ENCODE results near the gene WDFY4. TPM values are rescaled to one million over a fixed set of nuclear protein-coding genes. Genes with fewer than 3 reads are reported as not detected.
"Not testable (repeated sequence)": the region's sequence is repeated elsewhere in the genome, so short reads cannot be mapped to it uniquely, and the experiment has no call there.

WDFY4 gene
- total and polyA plus RNA-seq, 2 of the 4 experiments (the other 2 are of a cell fraction): not detected

DNA sequence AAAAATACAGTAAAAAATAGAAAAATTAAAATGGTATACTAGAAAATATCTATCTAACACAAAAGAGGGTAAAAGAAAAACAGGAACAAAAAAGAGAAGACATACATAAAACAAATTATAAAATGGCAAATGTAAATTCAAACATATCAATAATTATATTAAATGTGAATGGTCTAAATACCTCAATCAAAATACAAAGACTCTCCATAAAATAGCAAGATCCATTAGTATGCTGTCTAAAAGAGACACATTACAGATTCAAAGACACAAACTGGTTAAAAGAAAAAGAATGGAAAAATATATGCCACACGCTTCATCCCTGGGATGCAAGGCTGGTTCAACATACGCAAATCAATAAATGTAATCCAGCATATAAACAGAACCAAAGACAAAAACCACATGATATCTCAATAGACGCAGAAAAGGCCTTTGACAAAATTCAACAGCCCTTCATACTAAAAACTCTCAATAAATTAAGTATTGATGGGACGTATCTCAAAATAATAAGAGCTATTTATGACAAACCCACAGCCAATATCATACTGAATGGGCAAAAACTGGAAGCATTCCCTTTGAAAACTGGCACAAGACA is 43.5 kb upstream of the WDFY4 start:
- H3K27me3 ChIP-seq (ENCODE audit: control insufficient read depth, insufficient read depth, low read length); H3K9ac ChIP-seq (ENCODE audit: low read depth, low read length); H3K23ac ChIP-seq (ENCODE audit: low read depth, low read length); dilution Hi-C loops (cut with HindIII; ENCODE audit: low sequenced_read_pairs, unreplicated experiment); ATAC-seq (ENCODE audit: low read depth); H3K27ac ChIP-seq (ENCODE audit: insufficient read depth, low read length); H2AK5ac ChIP-seq (ENCODE audit: low read depth, low read length); H2AFZ ChIP-seq (replicated peaks; ENCODE audit: low read length, poor library complexity); H2BK5ac ChIP-seq (ENCODE audit: low read depth, low read length, poor library complexity, severe bottlenecking); H2BK20ac ChIP-seq (ENCODE audit: low read depth, low read length); H3K14ac ChIP-seq (replicated peaks; ENCODE audit: low read depth, low read length); H2BK15ac ChIP-seq (ENCODE audit: low read depth, low read length); H2BK120ac ChIP-seq (ENCODE audit: low read depth, low read length); H3K56ac ChIP-seq (ENCODE audit: extremely low read depth, insufficient read depth, low read length); H2AK9ac ChIP-seq (replicated peaks; ENCODE audit: low read depth, low read length, poor library complexity); H4K91ac ChIP-seq (ENCODE audit: insufficient read depth, low read depth, low read length); H3K79me1 ChIP-seq (ENCODE audit: low read depth in 1 of 2, low read length in 2 of 2); H3K9me3 ChIP-seq (ENCODE audit: control insufficient read depth, insufficient read depth, low read length); POLR2A ChIA-PET (ENCODE audit: unreplicated experiment); H3K4ac ChIP-seq (ENCODE audit: low read depth, low read length); intact Hi-C loops (cut with micrococcal nuclease); H3K36me3 ChIP-seq (ENCODE audit: control insufficient read depth, insufficient read depth, low read length); H3K9me1 ChIP-seq (ENCODE audit: insufficient read depth, low read length); DNase-seq; H3K4me2 ChIP-seq (ENCODE audit: low read depth, low read length); H3K18ac ChIP-seq (ENCODE audit: low read depth, low read length); H3K4me1 ChIP-seq (ENCODE audit: control insufficient read depth, insufficient read depth, low read length); H3K4me3 ChIP-seq (ENCODE audit: insufficient read depth, low read depth, low read length); H4K5ac ChIP-seq (ENCODE audit: low read depth, low read length); H4K8ac ChIP-seq (ENCODE audit: low read depth in 2 of 2, low read length in 2 of 2); BruUV-seq (replicated peaks); H4K20me1 ChIP-seq (ENCODE audit: insufficient read depth, low read length); in situ Hi-C loops (cut with MboI; ENCODE audit: low sequenced_read_pairs): not testable (repeated sequence)
- CTCF ChIA-PET: interaction anchor here (0.9 kb wide), 1 partner anchor 27 kb away, joined by 4 read pairs; no protein-coding TSS in a partner anchor
- WGBS, 2 experiments (ENCODE audit: extremely low coverage in 2 of 2, insufficient read length in 1 of 2): no CpG with 5 or more reads among the region's 4 CpGs

Data from IMR-90 (cell line).